Measurements from ENCODE around the gene GLRA1.

The GLRA1 gene

DNA sequence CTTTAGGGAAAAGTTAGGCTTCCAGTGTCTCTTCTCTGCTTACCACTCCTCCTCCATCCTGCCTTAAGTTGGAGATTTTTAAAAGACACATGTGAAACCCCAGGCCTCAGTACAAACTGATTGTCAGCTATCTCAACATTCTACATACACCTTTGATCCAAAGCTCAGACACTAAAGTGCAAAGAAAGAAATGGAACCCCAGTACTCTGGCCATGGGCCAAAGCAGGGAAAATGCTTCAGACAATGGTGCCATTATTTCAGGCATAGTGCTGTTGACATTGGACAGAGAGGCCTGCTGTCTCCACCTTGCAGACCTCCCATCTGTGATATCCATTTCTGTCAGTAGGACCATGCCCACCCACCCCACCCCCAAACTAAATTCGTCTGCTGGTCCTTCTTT, 103.7 kb downstream of the GLRA1 start:
- H3K79me2 ChIP-seq (ENCODE audit: insufficient read depth, low read length) = no peaks in the 10 kb centered on the region
- no peaks in the 10 kb centered on the region for H3F3A ChIP-seq (ENCODE audit: insufficient read depth, low read length)
- TF ChIP-seq, protein P1, sequence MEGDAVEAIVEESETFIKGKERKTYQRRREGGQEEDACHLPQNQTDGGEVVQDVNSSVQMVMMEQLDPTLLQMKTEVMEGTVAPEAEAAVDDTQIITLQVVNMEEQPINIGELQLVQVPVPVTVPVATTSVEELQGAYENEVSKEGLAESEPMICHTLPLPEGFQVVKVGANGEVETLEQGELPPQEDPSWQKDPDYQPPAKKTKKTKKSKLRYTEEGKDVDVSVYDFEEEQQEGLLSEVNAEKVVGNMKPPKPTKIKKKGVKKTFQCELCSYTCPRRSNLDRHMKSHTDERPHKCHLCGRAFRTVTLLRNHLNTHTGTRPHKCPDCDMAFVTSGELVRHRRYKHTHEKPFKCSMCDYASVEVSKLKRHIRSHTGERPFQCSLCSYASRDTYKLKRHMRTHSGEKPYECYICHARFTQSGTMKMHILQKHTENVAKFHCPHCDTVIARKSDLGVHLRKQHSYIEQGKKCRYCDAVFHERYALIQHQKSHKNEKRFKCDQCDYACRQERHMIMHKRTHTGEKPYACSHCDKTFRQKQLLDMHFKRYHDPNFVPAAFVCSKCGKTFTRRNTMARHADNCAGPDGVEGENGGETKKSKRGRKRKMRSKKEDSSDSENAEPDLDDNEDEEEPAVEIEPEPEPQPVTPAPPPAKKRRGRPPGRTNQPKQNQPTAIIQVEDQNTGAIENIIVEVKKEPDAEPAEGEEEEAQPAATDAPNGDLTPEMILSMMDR (IDR thresholded peaks at IDR 0.05; ENCODE audit: low read length) = no peak
- no peak for TF ChIP-seq EZH2 (IDR thresholded peaks at IDR 0.05; ENCODE audit: borderline replicate concordance, low read length)
- H3K9me3 ChIP-seq (ENCODE audit: low read length) = no peaks in the 10 kb centered on the region
- peaks cover 16% of the 10 kb centered on the region; the same call in 1 of the 2 replicates for H3K36me3 ChIP-seq (ENCODE audit: insufficient read depth, low read length)
- H3K27ac ChIP-seq (ENCODE audit: low read depth, low read length, poor library complexity, severe bottlenecking) = no peak overlapping the region
- H3K4me2 ChIP-seq (ENCODE audit: low read length) = no peak overlapping the region
- no peak overlapping the region for H3K9ac ChIP-seq (ENCODE audit: low read length)
- H4K20me1 ChIP-seq (ENCODE audit: insufficient read depth, low read length) = no peaks in the 10 kb centered on the region
- no peaks in the 10 kb centered on the region for H3K4me1 ChIP-seq (ENCODE audit: insufficient read depth, low read length, severe bottlenecking)
- no peak overlapping the region for H2AFZ ChIP-seq (ENCODE audit: low read length)
- H3K4me3 ChIP-seq (ENCODE audit: low read depth, low read length, poor library complexity, severe bottlenecking) = no peak overlapping the region
- no peaks in the 10 kb centered on the region for H3K27me3 ChIP-seq (ENCODE audit: insufficient read depth, low read length)
- no peaks in the 10 kb centered on the region for H3K9me2 ChIP-seq (ENCODE audit: low read depth, low read length)

GRCh38 chr5:151820271-151820670, 104.4 kb downstream of the GLRA1 start:
- H4K20me1 ChIP-seq (ENCODE audit: insufficient read depth, low read length) = no peaks in the 10 kb centered on the region
- no peaks in the 10 kb centered on the region for H3K9me2 ChIP-seq (ENCODE audit: low read depth, low read length)
- H3F3A ChIP-seq (ENCODE audit: insufficient read depth, low read length) = no peaks in the 10 kb centered on the region
- TF ChIP-seq, protein P1 (IDR thresholded peaks at IDR 0.05; ENCODE audit: low read length) = no peak
- no peak for TF ChIP-seq EZH2 (IDR thresholded peaks at IDR 0.05; ENCODE audit: borderline replicate concordance, low read length)
- H3K4me1 ChIP-seq (ENCODE audit: insufficient read depth, low read length, severe bottlenecking) = no peaks in the 10 kb centered on the region
- no peaks in the 10 kb centered on the region for H3K27me3 ChIP-seq (ENCODE audit: insufficient read depth, low read length)
- peaks cover 17% of the 10 kb centered on the region; the same call in 1 of the 2 replicates for H3K36me3 ChIP-seq (ENCODE audit: insufficient read depth, low read length)
- H3K4me2 ChIP-seq (ENCODE audit: low read length) = no peak overlapping the region
- H3K9me3 ChIP-seq (ENCODE audit: low read length) = no peaks in the 10 kb centered on the region
- no peak overlapping the region for H3K4me3 ChIP-seq (ENCODE audit: low read depth, low read length, poor library complexity, severe bottlenecking)
- H3K9ac ChIP-seq (ENCODE audit: low read length) = no peak overlapping the region
- no peak overlapping the region for H3K27ac ChIP-seq (ENCODE audit: low read depth, low read length, poor library complexity, severe bottlenecking)
- no peaks in the 10 kb centered on the region for H3K79me2 ChIP-seq (ENCODE audit: insufficient read depth, low read length)
- H2AFZ ChIP-seq (ENCODE audit: low read length) = no peak overlapping the region

DNA sequence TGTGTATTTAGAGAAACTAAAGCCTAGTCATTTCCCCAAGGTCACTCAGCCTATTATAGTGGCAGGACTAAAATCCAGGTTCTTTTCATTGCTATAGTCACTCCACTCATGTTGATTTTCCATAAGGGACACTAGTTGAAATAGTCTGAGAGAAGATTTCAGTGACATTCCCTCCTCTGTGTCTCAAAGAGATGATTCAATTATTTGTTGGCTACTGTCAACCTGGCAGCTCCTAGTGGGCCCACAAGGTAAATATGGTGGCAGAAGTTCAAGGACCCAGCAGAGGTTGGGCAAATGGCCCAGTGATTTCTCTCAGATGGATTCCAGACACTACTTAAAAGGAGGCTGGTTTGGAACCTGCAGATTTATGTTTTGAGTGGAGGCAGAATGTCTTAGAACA, 104.8 kb downstream of the GLRA1 start:
- no peak overlapping the region for H3K4me2 ChIP-seq (ENCODE audit: low read length)
- TF ChIP-seq, protein P1 (IDR thresholded peaks at IDR 0.05; ENCODE audit: low read length) = no peak
- TF ChIP-seq EZH2 (IDR thresholded peaks at IDR 0.05; ENCODE audit: borderline replicate concordance, low read length) = no peak

More for the DNA sequence above, 104.8 kb downstream of the GLRA1 start:
- Histone ChIP-seq H3K27me3 (ENCODE audit: insufficient read depth, low read length) (no peaks in the 10 kb centered on the region), H3F3A (ENCODE audit: insufficient read depth, low read length) (no peaks in the 10 kb centered on the region), H3K36me3 (ENCODE audit: insufficient read depth, low read length) (peaks cover 21% of the 10 kb centered on the region; the same call in 1 of the 2 replicates), H3K4me1 (ENCODE audit: insufficient read depth, low read length, severe bottlenecking) (no peaks in the 10 kb centered on the region), H3K27ac (ENCODE audit: low read depth, low read length, poor library complexity, severe bottlenecking) (no peak overlapping the region), H2AFZ (ENCODE audit: low read length) (no peak overlapping the region), H3K9me3 (ENCODE audit: low read length) (no peaks in the 10 kb centered on the region), H3K79me2 (ENCODE audit: insufficient read depth, low read length) (no peaks in the 10 kb centered on the region), H4K20me1 (ENCODE audit: insufficient read depth, low read length) (no peaks in the 10 kb centered on the region), H3K9me2 (ENCODE audit: low read depth, low read length) (no peaks in the 10 kb centered on the region), H3K9ac (ENCODE audit: low read length) (no peak overlapping the region), H3K4me3 (ENCODE audit: low read depth, low read length, poor library complexity, severe bottlenecking) (no peak overlapping the region)
